Smooth muscle cell (in vitro differentiated cells): Measurements from ENCODE around the gene COL4A1. TPM values are rescaled to one million over a fixed set of nuclear protein-coding genes. Genes with fewer than 3 reads are reported as not detected.

Source experiments
- DNase-seq: peaks from one replicate; lab custom pipeline; 2025; ENCODE audit not compliant: unreplicated experiment; lab: John Stamatoyannopoulos, UW
- H2AFZ ChIP-seq: fragments of 200-600 bp; sonication (generic); 2 replicates; pipeline ENCODE4 v1.6.0; 2016; ENCODE audit warnings: antibody characterized with exemption, low read depth, mild to moderate bottlenecking
- H3F3A ChIP-seq: fragments of 200-600 bp; sonication (generic); 2 replicates; pipeline ENCODE4 v1.6.0; 2017; ENCODE audit warnings: antibody characterized with exemption, low read depth
- H3K27ac ChIP-seq: fragments of 200-600 bp; sonication (generic); 2 replicates; pipeline ENCODE4 v1.5.1; 2016; ENCODE audit warnings: low read depth, mild to moderate bottlenecking
- H3K27me3 ChIP-seq: fragments of 200-600 bp; sonication (generic); 2 replicates; pipeline ENCODE4 v1.6.1; 2016; ENCODE audit warnings: low read depth, mild to moderate bottlenecking
- H3K36me3 ChIP-seq: fragments of 200-600 bp; sonication (generic); 2 replicates; pipeline ENCODE4 v1.5.1; 2016; ENCODE audit warnings: low read depth
- H3K4me1 ChIP-seq: fragments of 200-600 bp; sonication (generic); 2 replicates; pipeline ENCODE4 v1.5.1; 2016; ENCODE audit warnings: low read depth
- H3K4me2 ChIP-seq: fragments of 200-600 bp; sonication (generic); 2 replicates; pipeline ENCODE4 v1.6.0; 2016; ENCODE audit warnings: mild to moderate bottlenecking
- H3K4me3 ChIP-seq: fragments of 200-600 bp; sonication (generic); 2 replicates; pipeline ENCODE4 v1.5.1; 2016; ENCODE audit warnings: mild to moderate bottlenecking
- H3K79me2 ChIP-seq: fragments of 200-600 bp; sonication (generic); 2 replicates; pipeline ENCODE4 v1.6.0; 2016; ENCODE audit warnings: low read depth, mild to moderate bottlenecking
- H3K9ac ChIP-seq: fragments of 200-600 bp; sonication (generic); 2 replicates; pipeline ENCODE4 v1.6.0; 2016; ENCODE audit warnings: low read depth
- H3K9me3 ChIP-seq: fragments of 200-600 bp; sonication (generic); replicated peaks from 2 replicates; pipeline ENCODE4 v1.5.1; 2016; ENCODE audit warnings: low read depth
- H4K20me1 ChIP-seq: fragments of 200-600 bp; sonication (generic); 2 replicates; pipeline ENCODE4 v1.6.0; 2016; ENCODE audit warnings: low read depth
- WGBS: methylation state at CpG from one replicate; pipeline ENCODE4 v1.1.7; 2016; ENCODE audit warnings: low lambda C conversion rate; 5-methylcytosine and 5-hydroxymethylcytosine counted together
- polyA plus RNA-seq: library from polyadenylated mRNA; unstranded; fragments of >200 nt; fragmentation: Nextera tagmentation; extraction: Ambion mirVana; gene quantifications from 2 replicates; pipeline ENCODE4 v1.2.1, GENCODE V29; 2016
- total RNA-seq: library from RNA; depleted of rRNA; stranded (reverse); fragments of >200 nt; gene quantifications from 2 replicates; pipeline ENCODE4 v1.2.3, GENCODE V29; 2014
- TF ChIP-seq, protein P1 (sequence below): fragments of 200-600 bp; sonication (generic); IDR thresholded peaks from 2 replicates; pipeline ENCODE4 v1.5.1; 2017; ENCODE audit warnings: borderline replicate concordance, mild to moderate bottlenecking, antibody characterized with exemption; ENCODE audit not compliant: insufficient read depth, poor library complexity, severe bottlenecking

COL4A1 gene
- total and polyA plus RNA-seq, 2 experiments from 2014 or later = 2,409 to 4,372 TPM

DNA sequence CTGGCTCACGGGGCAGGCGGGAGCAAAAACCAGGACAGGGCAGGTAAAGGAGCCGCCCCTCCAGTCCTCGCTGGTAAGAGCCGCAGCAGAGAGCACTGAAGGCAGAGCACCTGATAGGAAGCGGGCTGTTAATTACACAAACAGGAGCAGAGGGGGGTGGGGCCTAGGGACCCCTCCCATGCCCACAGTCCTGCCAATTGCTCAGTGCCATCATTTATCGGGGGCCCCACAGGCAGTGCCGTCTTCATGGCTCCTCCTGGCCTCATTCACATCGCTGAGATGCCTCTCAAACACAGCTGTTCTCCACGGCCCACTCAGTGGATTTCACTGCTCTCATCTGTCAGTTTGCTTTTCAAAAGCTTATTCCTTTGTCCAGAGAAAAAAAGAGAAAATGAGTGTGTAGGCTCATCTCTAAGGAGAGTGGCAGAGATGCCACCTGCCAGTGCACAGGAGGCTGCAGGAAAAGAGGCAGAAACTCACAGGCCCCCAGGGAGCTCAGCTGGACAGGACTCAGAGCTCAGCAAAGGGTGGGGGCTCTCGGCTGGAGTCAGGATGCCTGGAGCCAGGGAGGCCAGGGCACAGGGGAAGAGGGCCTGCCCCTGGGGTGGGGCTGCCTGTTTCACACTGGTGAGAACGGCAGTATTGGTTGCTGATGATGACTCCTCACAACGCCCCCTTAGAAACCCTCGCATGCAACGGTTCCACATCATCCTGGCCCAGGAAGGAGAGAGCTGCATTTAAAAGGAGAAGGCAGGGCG is 174.6 kb downstream of the COL4A1 start:
- Histone ChIP-seq H3K27me3 (no peaks in the 10 kb centered on the region), H3K9me3 (no peaks in the 10 kb centered on the region), H3K36me3 (no peaks in the 10 kb centered on the region), H3K4me2 (no peak overlapping the region), H3K9ac (no peak overlapping the region), H4K20me1 (no peaks in the 10 kb centered on the region), H3K4me3 (no peak overlapping the region), H3K79me2 (no peaks in the 10 kb centered on the region), H2AFZ (no peak overlapping the region), H3K27ac (no peak overlapping the region), H3F3A (no peaks in the 10 kb centered on the region), H3K4me1 (peaks cover 25% of the 10 kb centered on the region)
- DNase-seq = no peak
- TF ChIP-seq, protein P1, sequence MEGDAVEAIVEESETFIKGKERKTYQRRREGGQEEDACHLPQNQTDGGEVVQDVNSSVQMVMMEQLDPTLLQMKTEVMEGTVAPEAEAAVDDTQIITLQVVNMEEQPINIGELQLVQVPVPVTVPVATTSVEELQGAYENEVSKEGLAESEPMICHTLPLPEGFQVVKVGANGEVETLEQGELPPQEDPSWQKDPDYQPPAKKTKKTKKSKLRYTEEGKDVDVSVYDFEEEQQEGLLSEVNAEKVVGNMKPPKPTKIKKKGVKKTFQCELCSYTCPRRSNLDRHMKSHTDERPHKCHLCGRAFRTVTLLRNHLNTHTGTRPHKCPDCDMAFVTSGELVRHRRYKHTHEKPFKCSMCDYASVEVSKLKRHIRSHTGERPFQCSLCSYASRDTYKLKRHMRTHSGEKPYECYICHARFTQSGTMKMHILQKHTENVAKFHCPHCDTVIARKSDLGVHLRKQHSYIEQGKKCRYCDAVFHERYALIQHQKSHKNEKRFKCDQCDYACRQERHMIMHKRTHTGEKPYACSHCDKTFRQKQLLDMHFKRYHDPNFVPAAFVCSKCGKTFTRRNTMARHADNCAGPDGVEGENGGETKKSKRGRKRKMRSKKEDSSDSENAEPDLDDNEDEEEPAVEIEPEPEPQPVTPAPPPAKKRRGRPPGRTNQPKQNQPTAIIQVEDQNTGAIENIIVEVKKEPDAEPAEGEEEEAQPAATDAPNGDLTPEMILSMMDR = no peak
- WGBS = 61% methylated on average over 16 of the region's 16 CpGs

DNA sequence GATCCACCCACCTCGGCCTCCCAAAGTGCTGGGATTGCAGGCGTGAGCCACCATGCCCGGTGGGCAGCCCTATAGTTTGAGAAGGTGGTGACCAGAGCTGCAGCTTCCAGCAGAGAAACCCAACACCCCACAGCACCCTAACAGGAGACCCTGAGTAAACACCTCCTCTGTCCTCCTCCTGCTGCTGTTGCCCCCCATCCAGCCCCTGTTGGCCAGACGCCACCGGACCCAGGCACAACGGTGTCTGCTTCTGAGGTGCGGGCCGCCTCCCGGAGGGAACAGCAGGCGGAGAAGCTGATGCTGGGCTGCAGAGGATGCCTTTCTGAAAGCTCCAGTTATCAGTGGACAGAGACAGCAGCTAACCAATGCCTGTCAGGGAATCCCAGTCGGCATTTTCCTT is 175.5 kb downstream of the COL4A1 start:
- no peak overlapping the region for H3K9ac ChIP-seq
- H4K20me1 ChIP-seq = no peaks in the 10 kb centered on the region
- H3K36me3 ChIP-seq = no peaks in the 10 kb centered on the region
- H3K27me3 ChIP-seq = no peaks in the 10 kb centered on the region
- WGBS = 87% methylated on average over 11 of the region's 11 CpGs
- DNase-seq = no peak
- no peaks in the 10 kb centered on the region for H3K9me3 ChIP-seq
- H3K4me2 ChIP-seq = no peak overlapping the region
- H3K4me3 ChIP-seq = no peak overlapping the region
- H3K27ac ChIP-seq = no peak overlapping the region
- no peaks in the 10 kb centered on the region for H3K79me2 ChIP-seq
- no peak overlapping the region for H2AFZ ChIP-seq
- TF ChIP-seq, protein P1 = no peak
- H3K4me1 ChIP-seq = peaks cover 30% of the 10 kb centered on the region
- H3F3A ChIP-seq = no peaks in the 10 kb centered on the region

DNA sequence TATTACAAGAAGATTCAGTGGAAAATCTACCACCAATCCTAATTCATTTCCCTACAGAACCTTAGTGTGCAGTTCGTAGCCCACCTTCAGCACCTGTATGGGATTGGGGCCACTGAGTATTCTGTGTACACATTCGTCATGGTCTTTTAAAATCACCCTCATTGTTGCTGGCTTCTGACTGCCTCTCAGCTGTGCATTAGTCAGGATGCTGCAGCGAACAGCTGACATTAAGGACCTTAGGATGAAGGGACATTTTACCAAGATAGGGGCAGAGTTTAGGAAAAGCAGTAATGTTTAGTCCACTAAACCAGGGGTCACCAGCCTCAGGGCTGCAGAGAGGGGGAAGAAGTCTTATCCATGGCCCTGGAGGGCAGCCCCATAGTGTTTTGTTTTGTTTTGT is 176.5 kb downstream of the COL4A1 start:
- DNase-seq = no peak

More for the DNA sequence above, 176.5 kb downstream of the COL4A1 start:
- Histone ChIP-seq H3K4me3 (no peak overlapping the region), H3K4me1 (peaks cover 34% of the 10 kb centered on the region), H3K36me3 (no peaks in the 10 kb centered on the region), H3K4me2 (no peak overlapping the region), H3K27ac (no peak overlapping the region), H2AFZ (no peak overlapping the region), H3K27me3 (no peaks in the 10 kb centered on the region), H3F3A (no peaks in the 10 kb centered on the region), H3K79me2 (no peaks in the 10 kb centered on the region), H3K9ac (no peak overlapping the region), H4K20me1 (no peaks in the 10 kb centered on the region), H3K9me3 (no peaks in the 10 kb centered on the region)
- TF ChIP-seq, protein P1 = no peak
- WGBS = 87% methylated on average over 3 of the region's 3 CpGs
